A673 (cell line): ENCODE results near the gene SPEM3. TPM values are rescaled to one million over a fixed set of nuclear protein-coding genes. Genes with fewer than 3 reads are reported as not detected.
A peak's percentile ranks its signal among the peaks of the same experiment; 100 is the strongest.

Source experiments
- BruUV-seq: library from RNA; stranded (reverse); fragments of 400-500 nt; replicated peaks from 2 replicates; lab custom pipeline; 2021; lab: Mats Ljungman, UMichigan
- CTCF ChIA-PET: fragments of 300-600 bp; sonication (Branson Sonifier 250); formaldehyde crosslinking; loops from one replicate; lab custom pipeline; 2022; ENCODE audit warnings: antibody characterized with exemption; lab: Charles Lee
- POLR2A ChIA-PET: fragments of 300-600 bp; sonication (Branson Sonifier 250); formaldehyde crosslinking; loops from one replicate; lab custom pipeline; 2022; ENCODE audit warnings: antibody characterized with exemption; ENCODE audit not compliant: low non-redundant PET; lab: Charles Lee
- DNase-seq: peaks from one replicate; pipeline ENCODE4 v3.0.0-alpha.2; 2015; ENCODE audit warnings: low spot score
- H3K27ac ChIP-seq: fragments of 200-600 bp; sonication (generic); 2 replicates; pipeline ENCODE4 v1.5.1; 2016; ENCODE audit warnings: mixed run types, low read depth, mild to moderate bottlenecking, mixed read lengths, antibody characterized with exemption, low read length; ENCODE audit not compliant: poor library complexity, severe bottlenecking
- H3K27me3 ChIP-seq: fragments of 200-600 bp; sonication (generic); replicated peaks from 2 replicates; pipeline ENCODE4 v1.6.1; 2017; ENCODE audit warnings: mixed run types, low read depth, mild to moderate bottlenecking, mixed read lengths, antibody characterized with exemption, low read length; ENCODE audit not compliant: insufficient read depth, poor library complexity
- H3K36me3 ChIP-seq: fragments of 200-600 bp; sonication (generic); 2 replicates; pipeline ENCODE4 v1.6.1; 2016; ENCODE audit warnings: mixed run types, mild to moderate bottlenecking, mixed read lengths, antibody characterized with exemption, low read length; ENCODE audit not compliant: insufficient read depth, poor library complexity, severe bottlenecking
- H3K4me1 ChIP-seq: fragments of 200-600 bp; sonication (generic); 2 replicates; pipeline ENCODE4 v1.6.1; 2017; ENCODE audit warnings: mixed run types, mild to moderate bottlenecking, mixed read lengths, antibody characterized with exemption, low read length; ENCODE audit not compliant: insufficient read depth, poor library complexity, severe bottlenecking
- H3K4me3 ChIP-seq: fragments of 200-600 bp; sonication (generic); 2 replicates; pipeline ENCODE4 v1.5.1; 2016; ENCODE audit warnings: low read depth, mixed run types, mild to moderate bottlenecking, mixed read lengths, low read length; ENCODE audit not compliant: poor library complexity, severe bottlenecking
- H3K9me3 ChIP-seq: fragments of 200-600 bp; sonication (generic); 2 replicates; pipeline ENCODE4 v1.6.1; 2016; ENCODE audit warnings: mixed run types, low read depth, mild to moderate bottlenecking, mixed read lengths, antibody characterized with exemption, low read length; ENCODE audit not compliant: poor library complexity, severe bottlenecking
- EZH2 ChIP-seq: fragments of 200-600 bp; sonication (generic); IDR thresholded peaks from 2 replicates; pipeline ENCODE4 v1.6.1; 2017; ENCODE audit warnings: borderline replicate concordance, low read depth, mild to moderate bottlenecking, mixed read lengths, antibody characterized with exemption, low read length; ENCODE audit not compliant: poor library complexity, severe bottlenecking
- intact Hi-C: fragments of 100-400 bp; cut with micrococcal nuclease; formaldehyde crosslinking; loops from one replicate; pipeline ENCODE4 v1.10.0; 2022; ENCODE audit not compliant: unreplicated experiment
- total RNA-seq: library from RNA; stranded (reverse); gene quantifications from 2 replicates; pipeline ENCODE4 v1.2.3, GENCODE V29; 2021
- TF ChIP-seq, protein P1 (sequence below): fragments of 300-800, 200-600 bp; sonication (generic); conservative IDR thresholded peaks from 2 replicates; pipeline ENCODE4 v1.5.1; 2017; ENCODE audit warnings: low read depth, mild to moderate bottlenecking, antibody characterized with exemption, low read length, moderate library complexity, mixed read lengths

SPEM3 gene
- total RNA-seq, 1 experiment from 2014 or later, result not detected

DNA sequence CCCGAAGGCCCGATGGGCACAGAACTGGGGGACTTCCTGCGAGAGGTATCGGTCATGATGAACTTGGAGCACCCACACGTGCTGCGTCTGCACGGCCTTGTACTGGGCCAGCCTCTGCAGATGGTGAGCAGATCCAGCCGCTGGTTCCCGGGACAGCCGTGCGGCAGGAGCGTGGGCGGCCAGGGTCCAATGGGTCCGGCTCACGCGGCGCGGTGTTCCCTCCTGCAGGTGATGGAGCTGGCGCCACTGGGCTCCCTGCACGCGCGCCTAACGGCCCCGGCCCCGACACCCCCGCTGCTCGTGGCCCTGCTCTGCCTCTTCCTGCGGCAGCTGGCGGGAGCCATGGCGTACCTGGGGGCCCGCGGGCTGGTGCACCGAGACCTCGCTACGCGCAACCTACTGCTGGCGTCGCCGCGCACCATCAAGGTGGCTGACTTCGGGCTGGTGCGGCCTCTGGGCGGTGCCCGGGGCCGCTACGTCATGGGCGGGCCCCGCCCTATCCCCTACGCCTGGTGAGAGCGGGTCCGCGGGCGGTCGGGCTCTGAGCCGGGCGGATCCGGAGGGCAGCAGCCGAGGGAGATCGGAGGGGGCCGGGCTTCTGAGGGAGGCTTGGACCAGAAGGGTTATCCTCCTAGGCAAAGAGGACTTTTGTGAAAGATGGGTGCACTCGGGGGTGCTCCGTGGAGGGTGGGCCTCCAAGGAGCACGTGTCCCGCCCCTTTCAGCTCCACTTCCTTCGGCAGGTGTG is 44.7 kb upstream of the SPEM3 start:
- no peak overlapping the region for H3K27ac ChIP-seq
- no peaks in the 10 kb centered on the region for H3K27me3 ChIP-seq
- ChIA-PET POLR2A (no interaction called here), CTCF (no interaction called here)
- peak overlapping the region; percentile 44 for H3K4me3 ChIP-seq
- no peaks in the 10 kb centered on the region for H3K36me3 ChIP-seq
- no peak for TF ChIP-seq EZH2
- TF ChIP-seq, protein P1, sequence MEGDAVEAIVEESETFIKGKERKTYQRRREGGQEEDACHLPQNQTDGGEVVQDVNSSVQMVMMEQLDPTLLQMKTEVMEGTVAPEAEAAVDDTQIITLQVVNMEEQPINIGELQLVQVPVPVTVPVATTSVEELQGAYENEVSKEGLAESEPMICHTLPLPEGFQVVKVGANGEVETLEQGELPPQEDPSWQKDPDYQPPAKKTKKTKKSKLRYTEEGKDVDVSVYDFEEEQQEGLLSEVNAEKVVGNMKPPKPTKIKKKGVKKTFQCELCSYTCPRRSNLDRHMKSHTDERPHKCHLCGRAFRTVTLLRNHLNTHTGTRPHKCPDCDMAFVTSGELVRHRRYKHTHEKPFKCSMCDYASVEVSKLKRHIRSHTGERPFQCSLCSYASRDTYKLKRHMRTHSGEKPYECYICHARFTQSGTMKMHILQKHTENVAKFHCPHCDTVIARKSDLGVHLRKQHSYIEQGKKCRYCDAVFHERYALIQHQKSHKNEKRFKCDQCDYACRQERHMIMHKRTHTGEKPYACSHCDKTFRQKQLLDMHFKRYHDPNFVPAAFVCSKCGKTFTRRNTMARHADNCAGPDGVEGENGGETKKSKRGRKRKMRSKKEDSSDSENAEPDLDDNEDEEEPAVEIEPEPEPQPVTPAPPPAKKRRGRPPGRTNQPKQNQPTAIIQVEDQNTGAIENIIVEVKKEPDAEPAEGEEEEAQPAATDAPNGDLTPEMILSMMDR, result no peak
- H3K4me1 ChIP-seq, result no peaks in the 10 kb centered on the region
- peak; percentile 74 for DNase-seq
- no peaks in the 10 kb centered on the region for H3K9me3 ChIP-seq
- intact Hi-C loops, result no loop called here
- no TSS peak for BruUV-seq

DNA sequence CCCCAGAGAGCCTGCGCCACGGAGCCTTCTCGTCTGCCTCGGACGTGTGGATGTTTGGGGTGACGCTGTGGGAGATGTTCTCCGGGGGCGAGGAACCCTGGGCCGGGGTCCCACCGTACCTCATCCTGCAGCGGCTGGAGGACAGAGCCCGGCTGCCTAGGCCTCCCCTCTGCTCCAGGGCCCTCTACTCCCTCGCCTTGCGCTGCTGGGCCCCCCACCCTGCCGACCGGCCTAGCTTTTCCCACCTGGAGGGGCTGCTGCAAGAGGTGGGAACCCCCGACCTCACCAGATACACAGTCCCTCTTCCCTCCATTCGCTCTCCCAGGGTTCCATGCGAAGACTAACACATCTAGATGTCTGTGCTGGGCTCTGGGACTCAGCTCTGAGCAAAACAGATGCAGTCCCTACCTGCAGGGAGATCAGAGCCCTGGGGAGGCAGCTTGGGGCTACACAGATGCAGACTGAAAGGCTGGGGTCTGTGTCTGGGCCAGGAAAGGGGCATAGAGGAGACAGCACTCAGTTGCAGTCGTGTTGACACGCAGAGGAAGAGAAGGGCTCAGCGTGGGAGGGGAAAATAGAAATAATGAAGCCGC is 44.1 kb upstream of the SPEM3 start:
- CTCF ChIA-PET, result no interaction called here
- peak overlapping the region; percentile 44 for H3K4me3 ChIP-seq
- H3K27me3 ChIP-seq, result no peaks in the 10 kb centered on the region

DNA sequence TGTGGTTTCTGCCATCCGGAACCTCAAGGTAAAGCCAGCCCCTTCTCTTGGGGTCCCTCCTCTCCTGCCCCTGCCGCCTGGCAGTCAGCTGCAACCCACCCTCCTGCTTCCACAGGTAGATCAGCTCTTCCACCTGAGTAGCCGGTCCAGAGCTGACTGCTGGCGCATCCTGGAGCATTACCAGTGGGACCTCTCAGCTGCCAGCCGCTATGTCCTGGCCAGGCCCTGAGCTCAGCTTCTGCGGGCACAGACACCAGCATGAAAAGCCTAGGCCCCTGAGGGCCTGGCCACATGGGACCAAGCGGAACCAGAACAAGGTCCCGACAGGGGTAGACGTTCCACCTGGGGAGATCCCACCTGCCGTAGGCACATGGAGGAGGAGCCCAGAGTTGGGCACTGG is 39.8 kb upstream of the SPEM3 start:
- intact Hi-C loops, result no loop called here
- peaks cover 7% of the 10 kb centered on the region for H3K4me1 ChIP-seq
- no TSS peak for BruUV-seq
- no peak overlapping the region for H3K27ac ChIP-seq
- H3K9me3 ChIP-seq, result no peaks in the 10 kb centered on the region
- CTCF ChIA-PET, result no interaction called here
- H3K36me3 ChIP-seq, result no peaks in the 10 kb centered on the region
- no peak for DNase-seq
- no peaks in the 10 kb centered on the region for H3K27me3 ChIP-seq
- no peak overlapping the region for H3K4me3 ChIP-seq
- POLR2A ChIA-PET, result no interaction called here
- TF ChIP-seq, protein P1, result no peak
- no peak for TF ChIP-seq EZH2

More for the DNA sequence above, 44.1 kb upstream of the SPEM3 start:
- no TSS peak for BruUV-seq
- intact Hi-C loops, result no loop called here
- Histone ChIP-seq H3K4me1 (no peaks in the 10 kb centered on the region), H3K27ac (no peak overlapping the region), H3K36me3 (no peaks in the 10 kb centered on the region), H3K9me3 (no peaks in the 10 kb centered on the region)
- DNase-seq, result no peak
- TF ChIP-seq, protein P1, result no peak
- no peak for TF ChIP-seq EZH2
- POLR2A ChIA-PET, result no interaction called here
